ENCODE measurements around the gene DYDC2. TPM values are rescaled to one million over a fixed set of nuclear protein-coding genes. Genes with fewer than 3 reads are reported as not detected.

Gene DYDC2
- total RNA-seq, 1 experiment from 2014 or later = not detected

GRCh38 chr10:80407812-80408241 is 51.2 kb downstream of the DYDC2 start:
- TF ChIP-seq CTCF (IDR thresholded peaks at IDR 0.05; ENCODE audit: unreplicated experiment) = no peak
- Mint-ChIP-seq H3K4me3 (ENCODE audit: low read depth, unreplicated experiment) (peak overlapping the region; percentile 76), H3K36me3 (ENCODE audit: insufficient read depth, unreplicated experiment) (peaks cover 23% of the 10 kb centered on the region), H3K27me3 (ENCODE audit: unreplicated experiment) (no peaks in the 10 kb centered on the region), H3K4me1 (ENCODE audit: low read depth, unreplicated experiment) (peaks cover 34% of the 10 kb centered on the region), H3K27ac (ENCODE audit: unreplicated experiment) (peak overlapping the region; percentile 60), H3K9me3 (ENCODE audit: low read depth, unreplicated experiment) (no peaks in the 10 kb centered on the region)
- CTCF ChIA-PET = interaction anchor here (0.6 to 2.0 kb wide), 16 partner anchors 11 to 1385 kb away, joined by 3 to 15 read pairs (median 4); no protein-coding TSS in a partner anchor
- intact Hi-C loops (cut with micrococcal nuclease; ENCODE audit: unreplicated experiment) = no loop called here
- BruUV-seq (replicated peaks) = TSS peak; percentile 95
- DNase-seq = peak; percentile 64

- peaks cover 23% of the 10 kb centered on the region for H3K36me3 Mint-ChIP-seq (ENCODE audit: insufficient read depth, unreplicated experiment)
- TF ChIP-seq CTCF (IDR thresholded peaks at IDR 0.05; ENCODE audit: unreplicated experiment) = no peak
- no peaks in the 10 kb centered on the region for H3K9me3 Mint-ChIP-seq (ENCODE audit: low read depth, unreplicated experiment)
- DNase-seq = peak; percentile 96
- intact Hi-C loops (cut with micrococcal nuclease; ENCODE audit: unreplicated experiment) = no loop called here
- BruUV-seq (replicated peaks) = no TSS peak
- H3K27ac Mint-ChIP-seq (ENCODE audit: unreplicated experiment) = peak within 1 kb of the TSS; percentile 60
- H3K4me1 Mint-ChIP-seq (ENCODE audit: low read depth, unreplicated experiment) = peaks cover 40% of the 10 kb centered on the region
- H3K4me3 Mint-ChIP-seq (ENCODE audit: low read depth, unreplicated experiment) = peak within 1 kb of the TSS; percentile 76
- CTCF ChIA-PET = interaction anchor here (0.6 to 2.3 kb wide), 17 partner anchors 10 to 1386 kb away, joined by 3 to 15 read pairs (median 4); no protein-coding TSS in a partner anchor
- H3K27me3 Mint-ChIP-seq (ENCODE audit: unreplicated experiment) = no peaks in the 10 kb centered on the region
These were observed 51.9 kb downstream of the DYDC2 start, which contains the start of gene PRXL2A for GRCh38 chr10:80408242-80409101. Gene PRXL2A, plus strand, starts transcription at chr10:80408551. Its CDS starts 11,917 bp downstream, at chr10:80420468.

GRCh38 chr10:80409121-80409520 is 52.5 kb downstream of the DYDC2 start:
- peaks cover 23% of the 10 kb centered on the region for H3K36me3 Mint-ChIP-seq (ENCODE audit: insufficient read depth, unreplicated experiment)
- peak overlapping the region; percentile 60 for H3K27ac Mint-ChIP-seq (ENCODE audit: unreplicated experiment)
- intact Hi-C loops (cut with micrococcal nuclease; ENCODE audit: unreplicated experiment) = no loop called here
- H3K4me3 Mint-ChIP-seq (ENCODE audit: low read depth, unreplicated experiment) = peak overlapping the region; percentile 76
- peaks cover 46% of the 10 kb centered on the region for H3K4me1 Mint-ChIP-seq (ENCODE audit: low read depth, unreplicated experiment)
- CTCF ChIA-PET = interaction anchor here (0.7 to 2.3 kb wide), 2 partner anchors 96 to 330 kb away, joined by 3 to 6 read pairs; no protein-coding TSS in a partner anchor
- no peak for DNase-seq
- BruUV-seq (replicated peaks) = no TSS peak
- H3K9me3 Mint-ChIP-seq (ENCODE audit: low read depth, unreplicated experiment) = no peaks in the 10 kb centered on the region
- no peaks in the 10 kb centered on the region for H3K27me3 Mint-ChIP-seq (ENCODE audit: unreplicated experiment)
- TF ChIP-seq CTCF (IDR thresholded peaks at IDR 0.05; ENCODE audit: unreplicated experiment) = no peak

- Mint-ChIP-seq H3K27ac (ENCODE audit: unreplicated experiment) (no peak overlapping the region), H3K4me3 (ENCODE audit: low read depth, unreplicated experiment) (no peak overlapping the region)
These were observed 53.5 kb downstream of the DYDC2 start for GRCh38 chr10:80410122-80410521.

More at GRCh38 chr10:80410122-80410521, 53.5 kb downstream of the DYDC2 start:
- no peak for TF ChIP-seq CTCF (IDR thresholded peaks at IDR 0.05; ENCODE audit: unreplicated experiment)
- DNase-seq = no peak
- peaks cover 46% of the 10 kb centered on the region for H3K4me1 Mint-ChIP-seq (ENCODE audit: low read depth, unreplicated experiment)
- intact Hi-C loops (cut with micrococcal nuclease; ENCODE audit: unreplicated experiment) = no loop called here
- CTCF ChIA-PET = interaction anchor here (1.8 to 2.3 kb wide), 2 partner anchors 10 to 95 kb away, joined by 6 to 7 read pairs; no protein-coding TSS in a partner anchor
- H3K27me3 Mint-ChIP-seq (ENCODE audit: unreplicated experiment) = no peaks in the 10 kb centered on the region
- no TSS peak for BruUV-seq (replicated peaks)
- H3K36me3 Mint-ChIP-seq (ENCODE audit: insufficient read depth, unreplicated experiment) = peaks cover 23% of the 10 kb centered on the region
- H3K9me3 Mint-ChIP-seq (ENCODE audit: low read depth, unreplicated experiment) = no peaks in the 10 kb centered on the region
